K562 (cell line): ENCODE data around the gene FOXI1. TPM values are rescaled to one million over a fixed set of nuclear protein-coding genes. Genes with fewer than 3 reads are reported as not detected.

ENCODE experiments used
- ATAC-seq: fragments of 200-7000 bp; cut with Tn5 transposase; 3 replicates; pipeline ENCODE4 v1.9.1; 2020; ENCODE audit warnings: moderate library complexity
- BruUV-seq: library from RNA; stranded (reverse); fragments of 400-500 nt; replicated peaks from 2 replicates; lab custom pipeline; 2021; lab: Mats Ljungman, UMichigan
- CTCF ChIA-PET: fragments of 300-600 bp; formaldehyde crosslinking; extraction: SDS; loops from one replicate; lab custom pipeline; 2021; ENCODE audit warnings: low intra/inter-chr PET ratio; lab: Yijun Ruan, JAX
- POLR2A ChIA-PET: fragments of 300-600, 350-650 bp; sonication (Branson Sonifier 250); formaldehyde crosslinking; extraction: SDS; loops from one replicate; lab custom pipeline; 2021; ENCODE audit warnings: antibody characterized with exemption, inconsistent platforms; lab: Yijun Ruan, JAX
- DNase-seq, 4 experiments: peaks; one replicate each; pipeline versions ENCODE4 v3.0.0 to v3.0.0-alpha.2; 2011 to 2018; ENCODE audit warnings: low spot score in 3 of 4, mixed read lengths in 3 of 4; ENCODE audit errors: extremely low read depth in 1 of 4
- FAIRE-seq: peaks from 2 replicates; lab custom pipeline; 2011; peaks lifted over from hg19 to GRCh38; lab: Jason Lieb, UNC
- H2AFZ ChIP-seq: 2 replicates; pipeline ENCODE4 v1.6.0; 2011; ENCODE audit warnings: low read depth, low read length, control low read depth, inconsistent platforms
- H3K27ac ChIP-seq: fragments of 200-600 bp; 3 replicates; pipeline ENCODE4 v1.8.0; 2011; ENCODE audit warnings: low read depth, mild to moderate bottlenecking, control low read depth, inconsistent platforms, low read length, moderate library complexity, mixed read lengths; ENCODE audit errors: extremely low read depth
- H3K27me3 ChIP-seq, 2 experiments: fragments of 300-600 bp in 1 of 2; 2 replicates in 1 of 2; 3 replicates in 1 of 2; pipeline versions ENCODE4 v1.6.0 to v1.8.0; 2011; ENCODE audit warnings: inconsistent platforms in 2 of 2, low read length in 2 of 2, mild to moderate bottlenecking in 1 of 2, mixed read lengths in 1 of 2, moderate library complexity in 1 of 2; ENCODE audit not compliant: control insufficient read depth in 2 of 2, insufficient read depth in 2 of 2
- H3K36me3 ChIP-seq: fragments of 300-600 bp; 3 replicates; pipeline ENCODE4 v1.8.0; 2011; ENCODE audit warnings: mild to moderate bottlenecking, low read length, inconsistent platforms; ENCODE audit not compliant: control insufficient read depth, insufficient read depth
- H3K4me1 ChIP-seq, 2 experiments: fragments of 200-600 bp in 1 of 2; replicated peaks in 1 of 2; 2 replicates in 1 of 2; 3 replicates in 1 of 2; pipeline versions ENCODE4 v1.5.1 to v1.8.0; 2011; ENCODE audit warnings: inconsistent platforms in 2 of 2, low read length in 2 of 2, mild to moderate bottlenecking in 1 of 2, mixed read lengths in 1 of 2, moderate library complexity in 1 of 2; ENCODE audit not compliant: control insufficient read depth in 2 of 2, insufficient read depth in 2 of 2
- H3K4me2 ChIP-seq: 2 replicates; pipeline ENCODE4 v1.6.1; 2011; ENCODE audit warnings: low read length, control low read depth, inconsistent platforms, mixed read lengths; ENCODE audit not compliant: insufficient read depth
- H3K4me3 ChIP-seq: fragments of 200-600 bp; sonication (generic), shearing (Covaris generic); 2 replicates; pipeline ENCODE4 v1.5.1; 2016; ENCODE audit warnings: control low read depth, inconsistent platforms
- H3K79me2 ChIP-seq: fragments of 200-600 bp; 3 replicates; pipeline ENCODE4 v1.8.0; 2011; ENCODE audit warnings: low read length, inconsistent platforms; ENCODE audit not compliant: control insufficient read depth, insufficient read depth
- H3K9ac ChIP-seq, 2 experiments: 2 replicates each; pipeline versions ENCODE4 v1.6.0 to v1.6.1; 2011; ENCODE audit warnings: low read depth in 2 of 2, low read length in 2 of 2, control low read depth in 1 of 2, inconsistent platforms in 1 of 2, mild to moderate bottlenecking in 1 of 2, mixed read lengths in 1 of 2; ENCODE audit not compliant: insufficient read depth in 1 of 2
- H3K9me1 ChIP-seq: one replicate; pipeline ENCODE4 v1.6.0; 2011; ENCODE audit warnings: inconsistent platforms, mild to moderate bottlenecking, low read length, moderate library complexity; ENCODE audit not compliant: control insufficient read depth, insufficient read depth
- H3K9me3 ChIP-seq: replicated peaks from 2 replicates; pipeline ENCODE4 v1.5.1; 2011; ENCODE audit warnings: low read depth, low read length, inconsistent platforms; ENCODE audit not compliant: control insufficient read depth, insufficient read depth
- H4K20me1 ChIP-seq: replicated peaks from 2 replicates; pipeline ENCODE4 v1.6.1; 2011; ENCODE audit warnings: low read length, inconsistent platforms, mixed read lengths; ENCODE audit not compliant: control insufficient read depth, insufficient read depth
- CBX1 ChIP-seq: sonication (generic); IDR thresholded peaks from 2 replicates; pipeline ENCODE4 v1.6.1; 2016; ENCODE audit warnings: antibody characterized with exemption, low read depth, mild to moderate bottlenecking
- EGR1 ChIP-seq: fragments of 450-650 bp; conservative IDR thresholded peaks from 2 replicates; pipeline ENCODE4 v1.6.1; 2017; ENCODE audit warnings: mild to moderate bottlenecking
- FOXP4 ChIP-seq: sonication (generic); formaldehyde crosslinking; IDR thresholded peaks from 2 replicates; pipeline ENCODE4 v1.8.0; 2022; ENCODE audit warnings: mild to moderate bottlenecking, missing genetic modification reagents, borderline replicate concordance
- KAT8 ChIP-seq: fragments of 450-650 bp; IDR thresholded peaks from 2 replicates; pipeline ENCODE4 v1.6.1; 2016; ENCODE audit warnings: low read depth, mild to moderate bottlenecking
- MCM7 ChIP-seq, 2 experiments: fragments of 450-650 bp; IDR thresholded peaks; 2 replicates each; pipeline ENCODE4 v1.6.1; 2016 to 2018
- NCOA1 ChIP-seq: fragments of 450-650 bp; IDR thresholded peaks from 2 replicates; pipeline ENCODE4 v1.6.1; 2016; ENCODE audit warnings: low read depth
- NUFIP1 ChIP-seq: fragments of 450-650 bp; IDR thresholded peaks from 2 replicates; pipeline ENCODE4 v1.6.1; 2018; ENCODE audit not compliant: partially characterized antibody
- PHF21A ChIP-seq: fragments of 450-650 bp; IDR thresholded peaks from 2 replicates; pipeline ENCODE4 v1.6.1; 2017; ENCODE audit warnings: low read depth, borderline replicate concordance
- PHF8 ChIP-seq: fragments of 200-600 bp; sonication (generic); IDR thresholded peaks from 2 replicates; pipeline ENCODE4 v1.6.1; 2012; ENCODE audit warnings: mixed run types, mild to moderate bottlenecking, inconsistent platforms, low read length, moderate library complexity, borderline replicate concordance
- POLR3G ChIP-seq: IDR thresholded peaks from 2 replicates; pipeline ENCODE4 v1.6.1; 2011; ENCODE audit not compliant: insufficient read length, insufficient replicate concordance; ENCODE audit errors: extremely low read depth
- SAFB2 ChIP-seq: fragments of 200-400 bp; formaldehyde crosslinking; IDR thresholded peaks from 2 replicates; pipeline ENCODE4 v1.6.1; 2018; ENCODE audit warnings: borderline replicate concordance, low read length, low read depth, moderate library complexity; ENCODE audit not compliant: severe bottlenecking
- TCFL5 ChIP-seq: fragments of 250-450 bp; sonication (Bioruptor Pico); conservative IDR thresholded peaks from 2 replicates; pipeline ENCODE4 v1.6.1; 2021; ENCODE audit warnings: mild to moderate bottlenecking, moderate library complexity, matching md5 sums
- TRIM24 ChIP-seq, 2 experiments: fragments of 450-650 bp; IDR thresholded peaks; 2 replicates each; pipeline ENCODE4 v1.6.1; 2016
- ZFX ChIP-seq: sonication (generic); formaldehyde crosslinking; IDR thresholded peaks from 2 replicates; pipeline ENCODE4 v1.8.0; 2022; ENCODE audit warnings: mild to moderate bottlenecking, missing genetic modification reagents, moderate library complexity
- ZNF280A ChIP-seq: fragments of 450-650 bp; IDR thresholded peaks from 2 replicates; pipeline ENCODE4 v1.6.1; 2018; ENCODE audit warnings: mild to moderate bottlenecking, low read depth; ENCODE audit not compliant: partially characterized antibody
- WGBS: fragments of 100-300 bp; shearing (Covaris generic); methylation state at CpG from one replicate; pipeline ENCODE4 v1.1.6; 2016; ENCODE audit warnings: low coverage, mixed read lengths; ENCODE audit not compliant: insufficient coverage; ENCODE audit errors: missing lambda C conversion rate; 5-methylcytosine and 5-hydroxymethylcytosine counted together
- in situ Hi-C: fragments of 300-500 bp; cut with MboI; formaldehyde crosslinking; loops from 4 replicates; pipeline ENCODE4 v1.15.0; 2018; ENCODE audit warnings: inconsistent platforms, mixed read lengths
- intact Hi-C: fragments of 100-400 bp; cut with micrococcal nuclease; formaldehyde crosslinking; loops from 2 replicates; pipeline ENCODE4 v1.14.2; 2022
- polyA plus RNA-seq, 8 experiments: library from polyadenylated mRNA; depleted of rRNA in 4 of 8; stranded (reverse) in 5 of 8; unstranded in 3 of 8; fragments of >200 nt; fragmentation: Nextera tagmentation in 2 of 8; fragmentation: Illumina TruSeq in 1 of 8; extraction: Ambion mirVana in 2 of 8; extraction: Trizol in 1 of 8; gene quantifications; 2 replicates each; pipeline versions ENCODE4 v1.2.1 to v1.2.3, GENCODE V29; 2011 to 2014; ENCODE audit warnings: inconsistent platforms in 1 of 8, missing spikeins in 1 of 8
- total RNA-seq, 7 experiments: library from RNA; depleted of rRNA in 6 of 7; stranded (reverse); fragments of >200 nt in 6 of 7; fragmentation: Illumina TruSeq in 2 of 7; extraction: Trizol in 2 of 7; gene quantifications; 2 replicates each; pipeline versions ENCODE4 v1.2.1 to v1.2.3, GENCODE V29; 2011 to 2021; ENCODE audit warnings: low replicate concordance in 1 of 7

FOXI1 gene
- total and polyA plus RNA-seq, 9 of the 15 experiments (the other 6 are each of a cell fraction or from before 2014, with no cell fraction given) = not detected

GRCh38 chr5:170141636-170142035 lies 35.9 kb downstream of the FOXI1 start:
- Histone ChIP-seq H3K4me3 (no peak overlapping the region), H3K4me1 (peaks cover 8 to 14% of the 10 kb centered on the region in 2 experiments), H3K36me3 (no peaks in the 10 kb centered on the region), H3K9me1 (no peaks in the 10 kb centered on the region), H3K9me3 (no peaks in the 10 kb centered on the region), H2AFZ (no peak overlapping the region), H4K20me1 (no peaks in the 10 kb centered on the region), H3K27me3 (peaks cover 4 to 29% of the 10 kb centered on the region in 2 experiments; a peak in 4 of 5 replicates), H3K27ac (no peak overlapping the region), H3K79me2 (no peaks in the 10 kb centered on the region), H3K9ac (no peak overlapping the region), H3K4me2 (no peak overlapping the region)
- FAIRE-seq (no peak), DNase-seq (no peak), ATAC-seq (no peak)
- WGBS = 6% methylated on average over 14 of the region's 14 CpGs
- in situ Hi-C loops = no loop called here
- BruUV-seq = no TSS peak
- intact Hi-C loops = no loop called here
- no peak for TF ChIP-seq ZNF280A
- no peak for TF ChIP-seq POLR3G
- ChIA-PET CTCF (no interaction called here), POLR2A (interaction anchor here (2.1 kb wide), 1 partner anchor 10 kb away, joined by 7 read pairs; no protein-coding TSS in a partner anchor)

- Histone ChIP-seq H3K9me3 (no peaks in the 10 kb centered on the region), H3K9me1 (no peaks in the 10 kb centered on the region), H3K79me2 (no peaks in the 10 kb centered on the region), H3K4me3 (no peak overlapping the region), H3K9ac (no peak overlapping the region), H3K27ac (no peak overlapping the region), H3K4me2 (no peak overlapping the region), H2AFZ (no peak overlapping the region), H4K20me1 (no peaks in the 10 kb centered on the region), H3K27me3 (peaks cover 4 to 33% of the 10 kb centered on the region in 2 experiments; a peak in 4 of 5 replicates), H3K4me1 (peaks cover 8 to 14% of the 10 kb centered on the region in 2 experiments), H3K36me3 (no peaks in the 10 kb centered on the region)
- intact Hi-C loops (no loop called here), in situ Hi-C loops (no loop called here)
- ATAC-seq (no peak), DNase-seq (no peak), FAIRE-seq (no peak)
- 11% methylated on average over 1 of the region's 1 CpG for WGBS
- no TSS peak for BruUV-seq
- CTCF ChIA-PET = no interaction called here
- POLR2A ChIA-PET = interaction anchor here (2.1 kb wide), 1 partner anchor 9 kb away, joined by 7 read pairs; no protein-coding TSS in a partner anchor
- TF ChIP-seq TRIM24 (IDR thresholded peaks at IDR 0.05) (no peak), PHF8 (no peak), TCFL5 (no peak), PHF21A (no peak), CBX1 (no peak), FOXP4 (CRISPR knock-in tag) (no peak), ZFX (no peak), MCM7 (IDR thresholded peaks at IDR 0.05) (no peak), EGR1 (no peak), NCOA1 (no peak), NUFIP1 (no peak), KAT8 (no peak), SAFB2 (no peak)
Observed at GRCh38 chr5:170142196-170142595, 36.5 kb downstream of the FOXI1 start.
